Measurements from ENCODE around the gene HPCAL1. TPM values are rescaled to one million over a fixed set of nuclear protein-coding genes. Genes with fewer than 3 reads are reported as not detected.

HPCAL1 gene
- total RNA-seq, 1 donor from 2014 or later, result 3.7 TPM

GRCh38 chr2:10424051-10424450 is 121.3 kb downstream of the HPCAL1 start:
- H3K4me1 ChIP-seq, result peaks cover 13% of the 10 kb centered on the region
- peak; percentile 39 for DNase-seq (ENCODE audit: low spot score)
- H3F3A ChIP-seq (ENCODE audit: low read depth), result no peaks in the 10 kb centered on the region
- no peak overlapping the region for H3K4me3 ChIP-seq
- H3K36me3 ChIP-seq, result no peaks in the 10 kb centered on the region
- H2AFZ ChIP-seq (replicated peaks), result no peak overlapping the region
- no peak overlapping the region for H3K27ac ChIP-seq
- no peaks in the 10 kb centered on the region for H3K9me3 Mint-ChIP-seq
- peaks cover 31% of the 10 kb centered on the region for H3K4me1 Mint-ChIP-seq
- H3K27ac Mint-ChIP-seq, result peak overlapping the region; percentile 42
- no peak overlapping the region for H3K4me2 ChIP-seq
- H3K9ac ChIP-seq, result no peak overlapping the region
- H3K79me2 ChIP-seq (ENCODE audit: low read depth), result no peaks in the 10 kb centered on the region
- no peaks in the 10 kb centered on the region for H4K20me1 ChIP-seq (ENCODE audit: low read depth)
- peaks cover 6% of the 10 kb centered on the region for H3K27me3 Mint-ChIP-seq (ENCODE audit: insufficient read depth, low read depth)
- H3K27me3 ChIP-seq, result no peaks in the 10 kb centered on the region
- H3K9me3 ChIP-seq (ENCODE audit: low read depth), result no peaks in the 10 kb centered on the region
- H3K36me3 Mint-ChIP-seq, result no peaks in the 10 kb centered on the region
- TF ChIP-seq, protein P1, sequence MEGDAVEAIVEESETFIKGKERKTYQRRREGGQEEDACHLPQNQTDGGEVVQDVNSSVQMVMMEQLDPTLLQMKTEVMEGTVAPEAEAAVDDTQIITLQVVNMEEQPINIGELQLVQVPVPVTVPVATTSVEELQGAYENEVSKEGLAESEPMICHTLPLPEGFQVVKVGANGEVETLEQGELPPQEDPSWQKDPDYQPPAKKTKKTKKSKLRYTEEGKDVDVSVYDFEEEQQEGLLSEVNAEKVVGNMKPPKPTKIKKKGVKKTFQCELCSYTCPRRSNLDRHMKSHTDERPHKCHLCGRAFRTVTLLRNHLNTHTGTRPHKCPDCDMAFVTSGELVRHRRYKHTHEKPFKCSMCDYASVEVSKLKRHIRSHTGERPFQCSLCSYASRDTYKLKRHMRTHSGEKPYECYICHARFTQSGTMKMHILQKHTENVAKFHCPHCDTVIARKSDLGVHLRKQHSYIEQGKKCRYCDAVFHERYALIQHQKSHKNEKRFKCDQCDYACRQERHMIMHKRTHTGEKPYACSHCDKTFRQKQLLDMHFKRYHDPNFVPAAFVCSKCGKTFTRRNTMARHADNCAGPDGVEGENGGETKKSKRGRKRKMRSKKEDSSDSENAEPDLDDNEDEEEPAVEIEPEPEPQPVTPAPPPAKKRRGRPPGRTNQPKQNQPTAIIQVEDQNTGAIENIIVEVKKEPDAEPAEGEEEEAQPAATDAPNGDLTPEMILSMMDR (IDR thresholded peaks at IDR 0.05), result no peak
- TF ChIP-seq EZH2phosphoT487 (IDR thresholded peaks at IDR 0.05), result no peak
- no peak for TF ChIP-seq EZH2 (IDR thresholded peaks at IDR 0.05)
- no peak overlapping the region for H3K4me3 Mint-ChIP-seq

DNA sequence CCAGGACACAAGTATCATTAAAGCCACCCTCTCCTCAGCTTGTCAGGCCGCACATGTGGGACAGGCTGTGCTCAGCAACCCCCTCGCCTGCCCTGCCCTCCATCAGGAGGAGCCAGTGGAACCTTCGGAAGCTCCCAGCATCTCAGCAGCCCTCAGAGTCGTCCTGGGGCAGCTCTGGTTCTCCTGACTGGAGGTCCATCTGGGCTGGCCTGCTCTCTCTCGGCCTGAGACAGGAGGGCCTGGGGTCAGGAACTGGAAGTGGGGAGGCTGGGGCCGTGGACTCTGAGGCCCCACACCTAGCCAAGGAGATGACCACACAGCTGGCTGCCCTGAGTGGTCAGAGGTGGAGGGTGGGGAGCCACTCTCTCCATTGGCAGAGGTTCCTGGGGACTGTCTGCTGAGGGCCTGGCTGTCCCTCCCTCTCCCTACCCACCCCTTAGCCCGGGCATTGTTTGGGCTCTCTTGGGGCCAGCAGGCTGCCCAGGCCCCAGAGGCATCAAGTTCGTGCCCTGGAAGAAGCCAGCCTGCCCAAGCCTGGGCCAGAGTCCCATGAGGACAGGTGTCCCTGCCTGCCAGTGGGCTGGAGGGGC is 122.3 kb downstream of the HPCAL1 start:
- no peaks in the 10 kb centered on the region for H3K9me3 Mint-ChIP-seq
- Histone ChIP-seq H3F3A (ENCODE audit: low read depth) (no peaks in the 10 kb centered on the region), H3K4me1 (peaks cover 13% of the 10 kb centered on the region), H3K27me3 (no peaks in the 10 kb centered on the region), H3K36me3 (no peaks in the 10 kb centered on the region), H2AFZ (replicated peaks) (no peak overlapping the region), H3K27ac (no peak overlapping the region), H3K4me3 (no peak overlapping the region), H3K9me3 (ENCODE audit: low read depth) (no peaks in the 10 kb centered on the region), H4K20me1 (ENCODE audit: low read depth) (no peaks in the 10 kb centered on the region), H3K9ac (no peak overlapping the region), H3K4me2 (no peak overlapping the region), H3K79me2 (ENCODE audit: low read depth) (no peaks in the 10 kb centered on the region)
- TF ChIP-seq EZH2 (IDR thresholded peaks at IDR 0.05), result no peak
- TF ChIP-seq, protein P1 (IDR thresholded peaks at IDR 0.05), result no peak
- TF ChIP-seq EZH2phosphoT487 (IDR thresholded peaks at IDR 0.05), result no peak
- peaks cover 5% of the 10 kb centered on the region for H3K27me3 Mint-ChIP-seq (ENCODE audit: insufficient read depth, low read depth)
- no peak for DNase-seq (ENCODE audit: low spot score)
- H3K36me3 Mint-ChIP-seq, result no peaks in the 10 kb centered on the region
- H3K27ac Mint-ChIP-seq, result no peak overlapping the region
- H3K4me3 Mint-ChIP-seq, result no peak overlapping the region
- H3K4me1 Mint-ChIP-seq, result peaks cover 31% of the 10 kb centered on the region

DNA sequence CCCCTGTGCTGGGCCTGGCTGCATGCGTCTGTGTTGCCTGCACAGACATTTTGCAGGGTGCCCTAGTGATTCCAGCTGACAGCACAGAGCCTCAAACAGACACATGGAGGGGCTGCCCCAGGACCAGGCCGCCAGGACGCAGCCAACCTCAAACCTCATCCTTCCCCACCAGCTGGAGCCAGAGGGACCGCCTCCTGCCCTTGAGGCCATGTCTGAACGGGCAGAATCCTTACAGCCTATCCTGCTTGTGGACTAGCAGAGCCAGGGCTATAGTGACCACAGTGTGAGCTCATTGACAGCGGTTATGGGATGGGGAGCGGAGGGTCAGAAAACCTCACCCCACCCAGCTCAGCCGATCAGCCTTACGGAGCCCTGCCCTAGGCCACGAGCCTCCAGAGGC is 123.0 kb downstream of the HPCAL1 start:
- no peaks in the 10 kb centered on the region for H3K79me2 ChIP-seq (ENCODE audit: low read depth)
- Mint-ChIP-seq H3K36me3 (no peaks in the 10 kb centered on the region), H3K27me3 (ENCODE audit: insufficient read depth, low read depth) (peaks cover 5% of the 10 kb centered on the region), H3K4me1 (peaks cover 31% of the 10 kb centered on the region), H3K4me3 (no peak overlapping the region), H3K27ac (peak overlapping the region; percentile 98), H3K9me3 (no peaks in the 10 kb centered on the region)
- no peak overlapping the region for H3K27ac ChIP-seq
- H3F3A ChIP-seq (ENCODE audit: low read depth), result no peaks in the 10 kb centered on the region
- no peak overlapping the region for H2AFZ ChIP-seq (replicated peaks)
- no peak overlapping the region for H3K4me2 ChIP-seq
- TF ChIP-seq EZH2phosphoT487 (IDR thresholded peaks at IDR 0.05) (no peak), EZH2 (IDR thresholded peaks at IDR 0.05) (no peak)
- TF ChIP-seq, protein P1 (IDR thresholded peaks at IDR 0.05), result no peak
- peaks cover 13% of the 10 kb centered on the region for H3K4me1 ChIP-seq
- H3K9me3 ChIP-seq (ENCODE audit: low read depth), result no peaks in the 10 kb centered on the region
- no peaks in the 10 kb centered on the region for H3K27me3 ChIP-seq
- DNase-seq (ENCODE audit: low spot score), result no peak
- H3K9ac ChIP-seq, result no peak overlapping the region
- no peaks in the 10 kb centered on the region for H4K20me1 ChIP-seq (ENCODE audit: low read depth)
- H3K4me3 ChIP-seq, result no peak overlapping the region
- H3K36me3 ChIP-seq, result no peaks in the 10 kb centered on the region

All from neural progenitor cell (in vitro differentiated cells).